Fibroblast of the aortic adventitia (primary cell): ENCODE results near the gene LRRC53. TPM values are rescaled to one million over a fixed set of nuclear protein-coding genes. Genes with fewer than 3 reads are reported as not detected.

ENCODE experiments used
- DNase-seq: peaks from one replicate; pipeline ENCODE4 v3.0.0-alpha.2; 2010; ENCODE audit warnings: low read depth
- H3K4me3 ChIP-seq: 2 replicates; pipeline ENCODE4 v1.5.1; 2011; ENCODE audit warnings: low read depth, mild to moderate bottlenecking, control low read depth, low read length, moderate library complexity
- total RNA-seq: library from RNA; depleted of rRNA; stranded (reverse); fragments of >200 nt; gene quantifications from 2 replicates; pipeline ENCODE4 v1.2.3, GENCODE V29; 2012; ENCODE audit warnings: low replicate concordance
- TF ChIP-seq, protein P1 (sequence below): IDR thresholded peaks from 2 replicates; pipeline ENCODE4 v1.5.1; 2011; ENCODE audit warnings: mild to moderate bottlenecking, low read length, control low read depth, inconsistent platforms; ENCODE audit not compliant: insufficient read depth

The LRRC53 gene
- total RNA-seq, 1 donor, result not detected

DNA sequence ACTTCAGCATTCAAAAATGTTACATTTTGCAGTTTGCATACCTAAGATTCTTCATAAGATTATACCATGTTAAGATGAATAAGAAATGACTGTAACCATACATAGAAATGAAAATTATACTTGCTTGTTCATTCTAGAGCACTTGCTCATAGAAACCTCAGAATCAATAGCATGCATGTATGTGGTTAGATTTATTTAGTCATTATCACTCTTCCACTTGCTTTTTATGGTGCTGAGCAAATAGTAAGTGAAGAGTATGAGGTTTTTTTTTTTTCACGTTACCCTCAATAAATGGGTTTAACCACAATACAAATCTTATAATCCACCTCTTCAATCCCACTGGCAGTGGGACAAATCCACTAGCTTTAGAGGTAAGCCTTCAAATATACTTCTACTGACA lies 84.7 kb downstream of the LRRC53 start:
- DNase-seq, result no peak

DNA sequence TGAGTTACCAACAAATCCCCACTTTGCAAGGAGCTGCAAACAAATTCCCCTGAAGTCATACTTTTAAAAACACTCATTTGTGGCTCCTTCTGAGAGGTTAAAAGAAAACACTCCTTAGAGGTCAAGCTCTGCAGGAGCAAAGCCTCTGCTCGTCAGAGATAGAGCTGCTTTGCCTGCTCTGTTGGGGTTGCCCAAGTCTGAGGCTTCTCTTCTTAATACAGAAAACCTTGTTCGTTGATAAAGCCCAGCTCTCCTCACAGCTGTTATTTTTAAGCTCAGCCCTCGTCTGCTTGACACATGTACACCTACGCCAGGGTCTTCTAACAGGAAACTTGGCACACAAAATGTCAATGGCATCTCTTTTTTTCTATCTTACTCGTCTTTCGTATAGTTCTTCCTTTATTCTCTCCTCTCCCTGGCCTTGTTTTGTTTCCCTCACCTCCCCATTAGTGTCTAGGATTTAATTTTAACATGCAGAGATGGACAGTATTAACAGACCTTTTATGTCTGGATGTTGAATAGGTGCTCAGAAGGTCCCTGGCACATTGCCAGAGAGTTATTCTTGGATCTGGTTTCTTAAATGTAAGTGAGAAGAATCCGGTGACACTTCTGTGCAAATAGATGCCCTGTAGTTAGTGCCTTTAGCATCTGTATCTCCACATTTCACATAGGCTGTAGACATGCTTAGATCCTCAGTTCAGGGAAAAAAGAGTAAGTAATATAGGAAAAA lies 86.0 kb downstream of the LRRC53 start:
- peak; percentile 1 for DNase-seq
- no peak overlapping the region for H3K4me3 ChIP-seq
- TF ChIP-seq, protein P1, sequence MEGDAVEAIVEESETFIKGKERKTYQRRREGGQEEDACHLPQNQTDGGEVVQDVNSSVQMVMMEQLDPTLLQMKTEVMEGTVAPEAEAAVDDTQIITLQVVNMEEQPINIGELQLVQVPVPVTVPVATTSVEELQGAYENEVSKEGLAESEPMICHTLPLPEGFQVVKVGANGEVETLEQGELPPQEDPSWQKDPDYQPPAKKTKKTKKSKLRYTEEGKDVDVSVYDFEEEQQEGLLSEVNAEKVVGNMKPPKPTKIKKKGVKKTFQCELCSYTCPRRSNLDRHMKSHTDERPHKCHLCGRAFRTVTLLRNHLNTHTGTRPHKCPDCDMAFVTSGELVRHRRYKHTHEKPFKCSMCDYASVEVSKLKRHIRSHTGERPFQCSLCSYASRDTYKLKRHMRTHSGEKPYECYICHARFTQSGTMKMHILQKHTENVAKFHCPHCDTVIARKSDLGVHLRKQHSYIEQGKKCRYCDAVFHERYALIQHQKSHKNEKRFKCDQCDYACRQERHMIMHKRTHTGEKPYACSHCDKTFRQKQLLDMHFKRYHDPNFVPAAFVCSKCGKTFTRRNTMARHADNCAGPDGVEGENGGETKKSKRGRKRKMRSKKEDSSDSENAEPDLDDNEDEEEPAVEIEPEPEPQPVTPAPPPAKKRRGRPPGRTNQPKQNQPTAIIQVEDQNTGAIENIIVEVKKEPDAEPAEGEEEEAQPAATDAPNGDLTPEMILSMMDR, result no peak

More for the DNA sequence above, 84.7 kb downstream of the LRRC53 start:
- H3K4me3 ChIP-seq, result no peak overlapping the region
- TF ChIP-seq, protein P1, result no peak

DNA sequence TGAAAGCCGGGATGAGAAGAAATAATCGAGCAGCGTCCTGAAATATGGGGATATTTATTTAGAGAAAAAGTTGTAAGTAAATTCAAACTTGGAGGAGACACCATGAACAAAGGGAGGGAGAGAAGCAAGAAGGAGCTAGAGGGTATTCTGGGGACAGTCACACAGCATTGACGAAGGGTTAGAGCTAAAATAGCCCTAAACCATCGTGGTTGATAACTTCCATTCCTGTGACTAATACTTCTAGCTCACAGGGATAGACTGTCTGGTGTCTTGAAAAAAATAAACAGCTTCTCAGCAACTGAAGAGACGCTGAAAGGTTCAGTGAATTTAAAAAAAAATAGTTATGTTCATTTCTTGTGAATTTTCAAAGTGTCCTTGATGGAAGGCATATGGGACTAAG lies 86.7 kb downstream of the LRRC53 start:
- TF ChIP-seq, protein P1, result no peak
- no peak for DNase-seq

DNA sequence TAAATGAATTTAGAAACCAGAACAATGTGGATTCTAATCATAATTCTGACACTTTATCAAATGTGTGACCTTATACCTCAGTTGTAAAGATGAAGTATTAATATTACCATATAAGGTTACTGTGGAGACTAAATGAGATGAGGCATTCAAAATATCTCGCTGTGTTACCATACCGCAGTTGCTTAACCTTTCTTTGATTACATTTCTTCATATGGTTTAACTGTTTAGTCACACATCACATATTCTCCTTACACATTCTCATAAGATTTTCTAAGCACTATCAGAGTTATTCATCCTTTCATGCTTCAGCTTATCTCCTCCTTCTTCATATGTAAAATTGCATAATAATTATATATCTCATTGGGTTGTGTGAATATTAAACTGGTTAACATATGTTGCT lies 88.9 kb downstream of the LRRC53 start:
- TF ChIP-seq, protein P1, result no peak
- no peak for DNase-seq
- no peak overlapping the region for H3K4me3 ChIP-seq

More for the DNA sequence above, 86.7 kb downstream of the LRRC53 start:
- H3K4me3 ChIP-seq, result no peak overlapping the region

DNA sequence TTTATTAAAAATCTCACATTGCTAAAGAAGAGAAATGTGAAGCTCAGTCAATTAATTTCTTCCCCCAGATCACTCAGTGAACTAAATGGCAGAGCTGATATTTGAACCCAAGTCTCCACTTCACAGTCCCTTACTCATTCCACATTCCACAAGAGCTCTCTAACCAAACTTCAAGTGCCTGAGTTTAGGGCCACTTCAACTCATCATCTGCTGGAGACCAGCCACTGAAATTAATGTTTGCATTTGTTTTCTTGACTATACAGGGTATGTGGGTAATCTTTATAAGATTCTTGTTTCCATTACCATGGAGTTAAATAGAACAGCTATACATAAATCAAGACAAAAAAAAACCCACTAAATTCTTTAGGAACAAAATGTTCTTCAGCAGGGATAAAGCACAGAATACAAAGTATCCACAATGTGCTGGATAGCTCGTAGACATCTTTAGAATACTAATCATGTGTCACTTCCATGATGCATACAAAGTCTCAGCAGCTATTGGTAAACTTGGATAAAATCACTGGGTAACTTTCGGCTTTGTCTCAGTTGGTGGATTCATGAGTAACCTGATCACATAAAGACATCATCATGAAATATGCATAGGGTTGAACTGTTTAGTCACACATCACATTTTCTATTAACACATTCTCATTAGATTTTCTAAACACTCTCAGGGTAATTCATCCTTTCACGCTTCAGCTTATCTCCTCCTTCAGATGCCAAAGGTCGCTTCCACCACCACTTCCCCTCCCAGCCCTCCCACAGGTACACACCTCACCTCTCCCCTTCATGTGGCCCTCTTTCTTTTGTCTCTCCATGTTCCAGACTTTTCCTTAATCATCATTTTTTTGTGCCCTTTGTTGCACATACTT lies 89.8 kb downstream of the LRRC53 start:
- TF ChIP-seq, protein P1, result no peak
- no peak for DNase-seq
- no peak overlapping the region for H3K4me3 ChIP-seq

DNA sequence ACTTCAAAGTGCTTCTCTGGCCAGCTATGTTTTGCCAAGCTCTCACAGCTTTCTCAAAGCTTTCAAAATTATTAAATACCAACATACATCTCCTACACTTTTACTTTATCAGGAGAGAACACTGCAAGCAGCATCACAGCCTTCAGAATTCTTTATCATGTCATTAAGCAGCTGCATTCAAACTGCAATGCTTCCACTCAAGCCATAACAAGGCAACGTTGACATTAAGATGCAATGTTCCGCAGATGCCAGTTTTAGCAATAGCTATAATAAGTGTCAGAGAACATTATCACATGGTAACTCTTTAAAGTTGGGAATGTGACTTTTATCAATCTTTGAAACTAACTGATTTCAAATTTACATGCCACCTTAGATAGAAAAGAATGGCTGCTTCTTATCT lies 91.9 kb downstream of the LRRC53 start:
- DNase-seq, result no peak
- no peak overlapping the region for H3K4me3 ChIP-seq
- TF ChIP-seq, protein P1, result no peak

Other genes with a start within 250 kb of the LRRC53 start
- not detected in 2 replicates for gene ERICH3, start 161.2 kb upstream of the LRRC53 start, total RNA-seq
- 31.4 and 51.3 TPM in 2 replicates for gene CRYZ, start 220.4 kb upstream of the LRRC53 start, total RNA-seq
- gene TYW3, start 220.5 kb upstream of the LRRC53 start, total RNA-seq, result 19.2 and 19.6 TPM in 2 replicates